Esophagus squamous epithelium (tissue), 4 donors: ENCODE results near the gene RBBP8.

Source experiments
- CTCF ChIP-seq, 6 experiments: fragments of 450-650 bp in 4 of 6; fragments of 200-600 bp in 2 of 6; sonication (generic) in 2 of 6; IDR thresholded peaks; one replicate each; pipeline ENCODE4 v1.5.1; 2016 to 2019; ENCODE audit warnings: antibody characterized with exemption in 6 of 6, mild to moderate bottlenecking in 4 of 6, moderate library complexity in 4 of 6
- POLR2A ChIP-seq, 4 donors: fragments of 450-650 bp; IDR thresholded peaks; one replicate each; pipeline ENCODE4 v1.6.1; 2017; ENCODE audit warnings: antibody characterized with exemption in 4 of 4, mild to moderate bottlenecking in 4 of 4, moderate library complexity in 3 of 4

- TF ChIP-seq CTCF (IDR thresholded peaks at IDR 0.05) (no peak), POLR2A (IDR thresholded peaks at IDR 0.05) (no peak)
Observed at GRCh38 chr18:23073996-23074606, 141.0 kb downstream of the RBBP8 start.
